Upper lobe of right lung (tissue), 1 donor: ENCODE data around the gene CLCA2. TPM values are rescaled to one million over a fixed set of nuclear protein-coding genes. Genes with fewer than 3 reads are reported as not detected.
A peak's percentile ranks its signal among the peaks of the same experiment; 100 is the strongest.

Experiments used
- ATAC-seq: fragments of 200-7000 bp; cut with Tn5 transposase; one replicate; pipeline ENCODE4 v1.9.1; 2020; ENCODE audit warnings: mild to moderate bottlenecking, moderate library complexity
- DNase-seq: peaks from one replicate; pipeline ENCODE4 v3.0.0-alpha.2; 2020
- H3K27ac ChIP-seq: fragments of 200-600 bp; one replicate; pipeline ENCODE4 v1.8.0; 2022
- H3K27me3 ChIP-seq: fragments of 200-600 bp; one replicate; pipeline ENCODE4 v1.8.0; 2022; ENCODE audit warnings: mild to moderate bottlenecking
- H3K36me3 ChIP-seq: fragments of 200-600 bp; one replicate; pipeline ENCODE4 v1.8.0; 2022
- H3K4me1 ChIP-seq: fragments of 200-600 bp; one replicate; pipeline ENCODE4 v1.8.0; 2022
- H3K4me3 ChIP-seq: fragments of 200-600 bp; one replicate; pipeline ENCODE4 v1.8.0; 2022; ENCODE audit warnings: mild to moderate bottlenecking
- H3K9me3 ChIP-seq: fragments of 200-600 bp; one replicate; pipeline ENCODE4 v1.8.0; 2022
- CTCF ChIP-seq: fragments of 200-600 bp; IDR thresholded peaks from one replicate; pipeline ENCODE4 v1.8.0; 2022; ENCODE audit warnings: antibody characterized with exemption
- intact Hi-C: fragments of 100-400 bp; cut with DNase I; formaldehyde crosslinking; loops from one replicate; pipeline ENCODE4 v1.11.0; 2022
- total RNA-seq: library from RNA; stranded (reverse); fragmentation: NEBNext Ultra II Directional; extraction: Animal tissue kit (Norgen Biotek cat#: 25700); gene quantifications from one replicate; pipeline ENCODE4 v1.2.1, GENCODE V29; 2021
- donor health status: DM: no; HTN: yes; CAD: no; lungs with severe emphysema.

Gene CLCA2
- total RNA-seq, 1 donor from 2014 or later = not detected

GRCh38 chr1:86389307-86389706 is 34.7 kb upstream of the CLCA2 start:
- Histone ChIP-seq H3K27ac (peak overlapping the region; percentile 40), H3K4me3 (no peak overlapping the region), H3K36me3 (no peaks in the 10 kb centered on the region), H3K4me1 (peaks cover 21% of the 10 kb centered on the region), H3K9me3 (no peaks in the 10 kb centered on the region), H3K27me3 (no peaks in the 10 kb centered on the region)
- no peak for ATAC-seq
- DNase-seq = no peak
- no peak for TF ChIP-seq CTCF
- intact Hi-C loops = no loop called here

GRCh38 chr1:86394416-86394815 is 29.6 kb upstream of the CLCA2 start:
- no peaks in the 10 kb centered on the region for H3K36me3 ChIP-seq
- H3K4me3 ChIP-seq = peak overlapping the region; percentile 78
- no peak for TF ChIP-seq CTCF
- H3K27me3 ChIP-seq = no peaks in the 10 kb centered on the region
- H3K9me3 ChIP-seq = no peaks in the 10 kb centered on the region
- no peak overlapping the region for H3K27ac ChIP-seq
- intact Hi-C loops = no loop called here
- H3K4me1 ChIP-seq = peaks cover 17% of the 10 kb centered on the region
- DNase-seq (no peak), ATAC-seq (no peak)

GRCh38 chr1:86395751-86396497 is 28.0 kb upstream of the CLCA2 start, which contains the start of gene ODF2L:
TSS of gene ODF2L (minus strand) at chr1:86396323. CDS start at chr1:86387027, 9,296 bp downstream.
- H3K36me3 ChIP-seq = no peaks in the 10 kb centered on the region
- ATAC-seq (peak; percentile 100), DNase-seq (peak; percentile 96)
- peaks cover 17% of the 10 kb centered on the region for H3K4me1 ChIP-seq
- no peak for TF ChIP-seq CTCF
- H3K4me3 ChIP-seq = peak within 1 kb of the TSS; percentile 78
- H3K27me3 ChIP-seq = no peaks in the 10 kb centered on the region
- no peaks in the 10 kb centered on the region for H3K9me3 ChIP-seq
- H3K27ac ChIP-seq = peak within 1 kb of the TSS; percentile 82
- intact Hi-C loops = no loop called here

GRCh38 chr1:86396498-86396890 is 27.5 kb upstream of the CLCA2 start:
- H3K4me3 ChIP-seq = peak overlapping the region; percentile 78
- DNase-seq (no peak), ATAC-seq (no peak)
- intact Hi-C loops = no loop called here
- peaks cover 17% of the 10 kb centered on the region for H3K4me1 ChIP-seq
- H3K9me3 ChIP-seq = no peaks in the 10 kb centered on the region
- no peaks in the 10 kb centered on the region for H3K36me3 ChIP-seq
- H3K27me3 ChIP-seq = no peaks in the 10 kb centered on the region
- TF ChIP-seq CTCF = no peak
- H3K27ac ChIP-seq = peak overlapping the region; percentile 82

- no peaks in the 10 kb centered on the region for H3K36me3 ChIP-seq
- TF ChIP-seq CTCF = no peak
- H3K27me3 ChIP-seq = no peaks in the 10 kb centered on the region
- H3K4me1 ChIP-seq = no peaks in the 10 kb centered on the region
- DNase-seq = peak; percentile 81
- no peaks in the 10 kb centered on the region for H3K9me3 ChIP-seq
- peak; percentile 88 for ATAC-seq
- H3K27ac ChIP-seq = peak overlapping the region; percentile 2
- intact Hi-C loops = no loop called here
- H3K4me3 ChIP-seq = no peak overlapping the region
These were observed 14.5 kb upstream of the CLCA2 start for GRCh38 chr1:86409416-86410021.
